GM18498 (cell line): ENCODE measurements around the gene KDM6A.
"Not testable (repeated sequence)": the region's sequence is repeated elsewhere in the genome, so short reads cannot be mapped to it uniquely, and the experiment has no call there.

Experiments used
- ATAC-seq: cut with Tn5 transposase; IDR thresholded peaks from one replicate; pipeline ENCODE4 v1.9.1; 2021; ENCODE audit warnings: mild to moderate bottlenecking, moderate library complexity; ENCODE audit not compliant: unreplicated experiment

Gene KDM6A

GRCh38 chrX:44915361-44915868, 42.4 kb downstream of the KDM6A start:
- no peak for ATAC-seq

- no peak for ATAC-seq
Measured at GRCh38 chrX:44918722-44919121, 45.7 kb downstream of the KDM6A start.

GRCh38 chrX:44922980-44923379, 50.0 kb downstream of the KDM6A start:
- no peak for ATAC-seq

- ATAC-seq, result no peak
Measured at GRCh38 chrX:44927398-44927797, 54.4 kb downstream of the KDM6A start.

- no peak for ATAC-seq
Measured at GRCh38 chrX:44931441-44931973, 58.5 kb downstream of the KDM6A start.

DNA sequence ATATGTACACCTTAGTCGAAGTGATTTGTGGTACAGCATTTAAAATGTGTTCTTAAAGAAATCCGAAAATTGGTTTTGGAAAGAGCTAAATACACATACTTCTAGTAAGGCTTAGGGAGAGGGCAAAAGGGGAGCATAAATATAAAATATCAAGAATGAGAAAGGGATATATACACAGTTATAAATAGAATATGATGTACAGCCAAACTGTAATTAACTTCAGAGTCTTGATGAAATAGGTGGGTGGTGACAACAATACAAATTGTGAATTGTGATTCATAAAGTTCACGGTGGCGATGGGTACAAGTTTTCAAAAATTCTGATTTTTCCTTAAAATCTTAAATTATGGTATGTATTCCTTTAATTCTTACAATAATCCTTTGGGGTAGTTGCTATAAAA, 62.2 kb downstream of the KDM6A start:
- ATAC-seq, result no peak

GRCh38 chrX:44935640-44936039, 62.7 kb downstream of the KDM6A start:
- ATAC-seq, result no peak

GRCh38 chrX:44937606-44938005, 64.6 kb downstream of the KDM6A start:
- peak; percentile 44 for ATAC-seq

- ATAC-seq, result no peak
Measured at GRCh38 chrX:44938111-44938510, 65.1 kb downstream of the KDM6A start.

- ATAC-seq, result not testable (repeated sequence)
Measured at GRCh38 chrX:44940541-44940940, 67.6 kb downstream of the KDM6A start.

DNA sequence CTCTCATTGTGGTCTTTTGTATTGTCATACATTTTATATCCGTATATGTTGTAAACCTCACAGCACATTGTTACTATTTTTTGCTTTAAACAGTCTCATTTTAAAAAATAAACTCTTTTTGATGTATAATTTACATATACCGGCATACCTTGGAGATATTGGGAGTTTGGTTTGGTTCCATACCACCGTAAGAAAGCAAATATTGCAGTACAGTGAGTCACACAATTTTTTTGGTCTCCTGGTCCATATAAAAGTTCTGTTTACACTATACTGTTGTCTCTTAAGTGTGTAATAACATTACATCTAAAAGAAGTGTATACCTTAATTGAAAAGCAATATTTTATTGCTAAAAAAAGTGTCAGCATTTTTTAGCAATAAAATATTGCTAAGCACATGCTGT, 70.0 kb downstream of the KDM6A start:
- no peak for ATAC-seq

DNA sequence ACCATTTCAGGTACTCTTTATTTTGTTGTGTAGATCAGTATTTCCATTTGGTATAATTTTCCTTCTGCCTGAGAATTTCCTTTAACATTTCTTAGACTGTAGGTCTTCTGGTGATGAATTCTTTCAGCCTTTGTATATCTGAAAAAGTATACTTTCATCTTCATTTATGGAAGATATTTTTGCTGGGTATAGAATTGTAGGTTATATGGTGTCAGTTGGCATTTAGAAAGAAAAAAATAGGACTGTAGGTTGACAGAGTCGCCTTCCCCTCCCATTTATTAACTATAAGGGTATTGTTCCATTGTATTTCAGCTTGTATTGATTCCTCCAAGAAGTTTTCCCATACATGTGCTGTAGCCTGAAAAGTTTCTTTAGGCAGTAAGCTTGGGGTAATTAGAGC, 71.9 kb downstream of the KDM6A start:
- no peak for ATAC-seq

DNA sequence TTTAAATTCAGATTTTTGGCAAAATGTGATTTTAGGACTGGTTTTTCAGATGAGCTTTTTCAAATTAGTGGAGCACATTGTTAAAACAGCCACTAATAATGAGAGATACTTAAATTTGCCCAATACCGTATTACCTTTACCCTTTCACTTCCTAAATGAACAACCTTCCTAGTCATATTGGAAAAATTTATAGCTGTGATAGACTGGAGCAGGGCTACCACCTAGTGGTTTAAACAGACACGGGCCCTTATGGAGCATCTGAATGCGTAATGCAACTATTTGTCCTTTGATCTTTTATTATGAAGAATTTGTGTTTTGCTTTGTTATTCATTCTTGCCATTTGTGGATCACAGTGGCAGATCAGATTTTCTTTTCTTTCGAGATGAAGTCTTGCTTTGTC, 72.7 kb downstream of the KDM6A start:
- no peak for ATAC-seq

- ATAC-seq, result no peak
Measured at GRCh38 chrX:44946771-44947170, 73.8 kb downstream of the KDM6A start.

- ATAC-seq, result no peak
Measured at GRCh38 chrX:44947995-44948394, 75.0 kb downstream of the KDM6A start.

- no peak for ATAC-seq
Measured at GRCh38 chrX:44948406-44948805, 75.4 kb downstream of the KDM6A start.

DNA sequence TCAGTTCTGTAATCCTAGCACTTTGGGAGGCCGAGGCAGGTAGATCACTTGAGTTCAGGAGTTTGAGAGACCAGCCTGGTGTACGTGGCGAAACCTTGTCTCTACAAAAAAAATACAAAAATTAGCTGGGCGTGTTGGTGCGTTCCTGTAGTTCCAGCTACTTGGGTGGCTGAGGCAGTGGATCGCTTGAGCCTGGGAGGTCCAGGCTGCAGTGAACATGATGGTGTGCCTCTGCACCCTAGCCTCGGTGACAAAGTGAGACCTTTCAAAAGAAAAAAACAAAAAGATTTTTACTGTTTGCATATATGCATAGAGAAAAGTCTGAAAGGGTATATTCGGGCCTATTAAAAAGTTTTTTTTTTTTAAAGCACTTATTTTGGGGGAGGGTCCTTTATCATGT, 76.1 kb downstream of the KDM6A start:
- ATAC-seq, result no peak

GRCh38 chrX:44950471-44951366, 77.7 kb downstream of the KDM6A start:
- ATAC-seq, result not testable (repeated sequence)

DNA sequence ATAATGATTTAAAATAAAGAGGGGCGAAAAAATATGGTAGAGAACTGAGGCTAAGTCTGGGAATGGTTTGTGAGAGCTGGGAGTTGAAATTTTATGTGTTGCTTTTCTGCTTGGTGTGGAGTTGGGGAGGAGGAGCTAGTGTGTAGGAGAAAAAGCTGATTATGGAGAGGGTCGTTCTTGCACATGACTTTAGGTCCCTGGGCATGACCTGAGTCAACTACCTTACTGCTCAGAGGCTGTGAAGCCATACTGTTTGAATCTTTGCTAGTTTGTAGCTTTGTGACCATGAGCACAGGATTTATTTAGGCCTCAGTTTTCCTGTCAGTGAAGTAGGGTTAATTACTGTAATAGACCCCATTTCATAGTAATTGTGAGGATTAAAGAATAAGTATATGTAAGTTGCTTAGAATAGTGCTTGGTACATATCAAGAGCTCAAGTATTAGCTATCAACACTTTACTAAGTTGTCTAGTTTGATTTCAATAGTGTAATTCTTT, 78.6 kb downstream of the KDM6A start:
- no peak for ATAC-seq

DNA sequence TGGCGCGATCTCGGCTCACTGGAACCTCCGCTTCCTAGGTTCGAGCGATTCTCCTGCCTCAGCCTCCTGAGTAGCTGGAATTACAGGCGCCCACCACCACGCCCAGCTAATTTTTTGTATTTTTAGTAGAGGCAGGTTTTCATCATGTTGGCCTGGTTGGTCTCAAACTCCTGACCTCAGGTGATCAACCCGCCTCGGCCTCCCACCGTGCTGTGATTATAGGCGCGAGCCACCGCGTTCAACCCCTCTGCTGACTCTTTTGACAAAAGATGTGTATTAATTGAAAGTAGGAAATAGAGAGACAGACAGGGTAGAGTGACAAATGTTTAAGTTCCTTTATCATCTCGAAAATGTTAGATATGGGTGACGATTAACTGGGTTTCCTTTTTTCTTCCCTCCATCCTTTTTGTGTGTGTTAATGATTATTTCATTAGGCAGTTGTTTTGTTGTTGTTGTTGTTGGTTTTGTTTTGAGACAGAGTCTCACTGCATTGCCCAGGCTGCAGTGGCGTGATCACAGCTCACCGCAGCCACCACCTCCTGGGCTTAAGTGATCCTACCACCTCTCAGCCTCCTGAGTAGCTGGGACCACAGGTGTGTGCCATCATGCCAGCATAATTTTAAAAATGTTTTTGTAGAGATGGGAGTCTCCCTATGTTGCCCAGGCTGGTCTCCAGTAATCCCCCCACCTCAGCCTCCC, 79.5 kb downstream of the KDM6A start:
- ATAC-seq, result no peak

- ATAC-seq, result no peak
Measured at GRCh38 chrX:44953734-44954502, 80.9 kb downstream of the KDM6A start.
